HL-60/S4 treated with retinoic acid at 250 ng/mL for 4 days and 3 days (cell line): ENCODE data around the gene TMEM207.

Experiments used
- in situ Hi-C: fragments of 300-500 bp; cut with MboI; formaldehyde crosslinking; loops from 2 replicates; pipeline ENCODE4 v1.7.0; 2022; ENCODE audit warnings: low sequenced_read_pairs

Gene TMEM207

GRCh38 chr3:190444576-190445145 lies 5.0 kb downstream of the TMEM207 start:
- in situ Hi-C loops, result no loop called here

GRCh38 chr3:190444006-190444405 lies 5.7 kb downstream of the TMEM207 start:
- in situ Hi-C loops, result no loop called here

GRCh38 chr3:190443257-190443656 lies 6.4 kb downstream of the TMEM207 start:
- in situ Hi-C loops, result no loop called here

GRCh38 chr3:190442240-190442639 lies 7.5 kb downstream of the TMEM207 start:
- in situ Hi-C loops, result no loop called here

- in situ Hi-C loops, result no loop called here
These were observed 13.4 kb downstream of the TMEM207 start for GRCh38 chr3:190436331-190436730.

GRCh38 chr3:190435618-190436017 lies 14.1 kb downstream of the TMEM207 start:
- in situ Hi-C loops, result no loop called here

GRCh38 chr3:190433626-190434025 lies 16.1 kb downstream of the TMEM207 start:
- in situ Hi-C loops, result no loop called here

- in situ Hi-C loops, result no loop called here
These were observed 17.5 kb downstream of the TMEM207 start for GRCh38 chr3:190432216-190432615.

- in situ Hi-C loops, result no loop called here
These were observed 18.8 kb downstream of the TMEM207 start for GRCh38 chr3:190430906-190431305.

GRCh38 chr3:190429681-190430080 lies 20.0 kb downstream of the TMEM207 start:
- in situ Hi-C loops, result no loop called here

GRCh38 chr3:190426806-190427507 lies 22.7 kb downstream of the TMEM207 start:
- in situ Hi-C loops, result no loop called here

GRCh38 chr3:190425833-190426232 lies 23.9 kb downstream of the TMEM207 start:
- in situ Hi-C loops, result no loop called here

GRCh38 chr3:190424478-190425439 lies 24.9 kb downstream of the TMEM207 start:
- in situ Hi-C loops, result no loop called here

- in situ Hi-C loops, result no loop called here
These were observed 25.6 kb downstream of the TMEM207 start for GRCh38 chr3:190424108-190424477.

- in situ Hi-C loops, result no loop called here
These were observed 35.4 kb downstream of the TMEM207 start for GRCh38 chr3:190414297-190414696.

GRCh38 chr3:190404715-190405114 lies 45.0 kb downstream of the TMEM207 start:
- in situ Hi-C loops, result no loop called here

- in situ Hi-C loops, result no loop called here
These were observed 47.7 kb downstream of the TMEM207 start for GRCh38 chr3:190401963-190402362.

- in situ Hi-C loops, result loop anchor here (25.0 kb wide), 1 partner anchor 437 kb away; no protein-coding TSS in a partner anchor
These were observed 50.0 kb downstream of the TMEM207 start for GRCh38 chr3:190399677-190400076.

- in situ Hi-C loops, result loop anchor here (25.0 kb wide), 1 partner anchor 436 kb away; no protein-coding TSS in a partner anchor
These were observed 51.8 kb downstream of the TMEM207 start for GRCh38 chr3:190397889-190398288.

GRCh38 chr3:190396001-190396400 lies 53.7 kb downstream of the TMEM207 start:
- in situ Hi-C loops, result loop anchor here (25.0 kb wide), 1 partner anchor 434 kb away; no protein-coding TSS in a partner anchor

GRCh38 chr3:190388703-190389102 lies 61.0 kb downstream of the TMEM207 start:
- in situ Hi-C loops, result loop anchor here (25.0 kb wide), 1 partner anchor 426 kb away; no protein-coding TSS in a partner anchor
